Cerebellar nuclear complex (tissue), 1 donor: ENCODE data around the gene HYCC2.
"Not testable (repeated sequence)": the region's sequence is repeated elsewhere in the genome, so short reads cannot be mapped to it uniquely, and the experiment has no call there.

Experiments
- DNase-seq, 2 experiments: peaks; one replicate each; lab custom pipeline; 2025; lab: John Stamatoyannopoulos, UW

The HYCC2 gene

GRCh38 chr2:201071479-201072200 lies at the start of gene HYCC2, which contains the start of gene NDUFB3:
TSS of gene HYCC2 (minus strand) at chr2:201071671. CDS start at chr2:201024009, 47,662 bp downstream.
TSS of gene NDUFB3 (plus strand) at chr2:201072001. CDS start at chr2:201078883, 6,882 bp downstream.
- DNase-seq = peak; percentile 15 to 75

- no peak for DNase-seq
Observed at GRCh38 chr2:201118961-201119854, 47.7 kb upstream of the HYCC2 start.

- DNase-seq = peak in 1 of 2 experiments; percentile 27
Observed at GRCh38 chr2:201118121-201118960, 46.9 kb upstream of the HYCC2 start.

- DNase-seq = not testable (repeated sequence)
Observed at GRCh38 chr2:201117735-201118094, 46.2 kb upstream of the HYCC2 start.

- DNase-seq = no peak
Observed at GRCh38 chr2:201116959-201117734, 45.7 kb upstream of the HYCC2 start.

- peak in 1 of 2 experiments; percentile 35 for DNase-seq
Observed at GRCh38 chr2:201116115-201116958, 44.9 kb upstream of the HYCC2 start, which contains the start of gene CFLAR. TSS of gene CFLAR (plus strand) at chr2:201116164. CDS start at chr2:201129866, 13,702 bp downstream.

GRCh38 chr2:201114846-201115245 lies 43.4 kb upstream of the HYCC2 start:
- DNase-seq = no peak

- no peak for DNase-seq
Observed at GRCh38 chr2:201114350-201114749, 42.9 kb upstream of the HYCC2 start.

GRCh38 chr2:201111096-201111495 lies 39.6 kb upstream of the HYCC2 start:
- no peak for DNase-seq

- no peak for DNase-seq
Observed at GRCh38 chr2:201110615-201111014, 39.1 kb upstream of the HYCC2 start.

GRCh38 chr2:201109186-201109585 lies 37.7 kb upstream of the HYCC2 start:
- DNase-seq = no peak

- no peak for DNase-seq
Observed at GRCh38 chr2:201108341-201108740, 36.9 kb upstream of the HYCC2 start.

GRCh38 chr2:201107624-201108023 lies 36.2 kb upstream of the HYCC2 start:
- no peak for DNase-seq

GRCh38 chr2:201105759-201106158 lies 34.3 kb upstream of the HYCC2 start:
- no peak for DNase-seq

GRCh38 chr2:201100497-201100896 lies 29.0 kb upstream of the HYCC2 start:
- no peak for DNase-seq

- no peak for DNase-seq
Observed at GRCh38 chr2:201093573-201093972, 22.1 kb upstream of the HYCC2 start.

GRCh38 chr2:201090574-201090973 lies 19.1 kb upstream of the HYCC2 start:
- no peak for DNase-seq

GRCh38 chr2:201084863-201085262 lies 13.4 kb upstream of the HYCC2 start:
- no peak for DNase-seq

- no peak for DNase-seq
Observed at GRCh38 chr2:201074996-201075395, 3.5 kb upstream of the HYCC2 start.

- DNase-seq = no peak
Observed at GRCh38 chr2:201073071-201073470, 1.6 kb upstream of the HYCC2 start.
